PC-9 (cell line): ENCODE data around the gene TTC32.

Source experiments
- CTCF ChIP-seq: fragments of 200-600 bp; sonication (generic); conservative IDR thresholded peaks from 2 replicates; pipeline ENCODE4 v1.6.1; 2017; ENCODE audit warnings: mixed run types, antibody characterized with exemption, mild to moderate bottlenecking, moderate library complexity
- EZH2 ChIP-seq: fragments of 200-600 bp; sonication (generic); IDR thresholded peaks from 2 replicates; pipeline ENCODE4 v1.8.0; 2017; ENCODE audit warnings: antibody characterized with exemption, low read depth

GRCh38 chr2:19861813-19862212 lies 40.0 kb downstream of the TTC32 start:
- TF ChIP-seq CTCF (no peak), EZH2 (no peak)
